K562 (cell line): ENCODE data around the gene STAM2. TPM values are rescaled to one million over a fixed set of nuclear protein-coding genes. Genes with fewer than 3 reads are reported as not detected.
A peak's percentile ranks its signal among the peaks of the same experiment; 100 is the strongest.

Source experiments
- ARHGAP35 ChIP-seq: fragments of 450-650 bp; IDR thresholded peaks from 2 replicates; pipeline ENCODE4 v1.6.1; 2018; ENCODE audit not compliant: partially characterized antibody
- ARID1B ChIP-seq: fragments of 450-650 bp; IDR thresholded peaks from 2 replicates; pipeline ENCODE4 v1.6.1; 2016; ENCODE audit warnings: antibody characterized with exemption, mild to moderate bottlenecking, inconsistent platforms
- BRD9 ChIP-seq: fragments of 450-650 bp; IDR thresholded peaks from 2 replicates; pipeline ENCODE4 v1.6.1; 2018; ENCODE audit warnings: low read depth; ENCODE audit not compliant: partially characterized antibody
- CREB1 ChIP-seq, 2 experiments: sonication (generic) in 1 of 2; formaldehyde crosslinking in 1 of 2; IDR thresholded peaks; 2 replicates each; pipeline versions ENCODE4 v1.6.1 to v1.8.0; 2012 to 2022; ENCODE audit warnings: inconsistent platforms in 1 of 2, mild to moderate bottlenecking in 1 of 2, missing genetic modification reagents in 1 of 2, moderate library complexity in 1 of 2
- ELF4 ChIP-seq: fragments of 450-650 bp; formaldehyde crosslinking; IDR thresholded peaks from 2 replicates; pipeline ENCODE4 v1.4.0; 2022; ENCODE audit warnings: missing genetic modification characterization
- HLTF ChIP-seq: fragments of 450-650 bp; IDR thresholded peaks from 2 replicates; pipeline ENCODE4 v1.6.1; 2016
- JUN ChIP-seq, 2 experiments: sonication (generic) in 1 of 2; formaldehyde crosslinking in 1 of 2; IDR thresholded peaks; 2 replicates each; pipeline versions ENCODE4 v1.6.1 to v1.8.0; 2012 to 2022; ENCODE audit warnings: borderline replicate concordance in 2 of 2, mild to moderate bottlenecking in 2 of 2, improper control_type of control experiment in 1 of 2, low read depth in 1 of 2, low read length in 1 of 2, missing genetic modification reagents in 1 of 2
- L3MBTL2 ChIP-seq: fragments of 450-650 bp; IDR thresholded peaks from 2 replicates; pipeline ENCODE4 v1.6.1; 2016; ENCODE audit warnings: mild to moderate bottlenecking, moderate library complexity
- RFX1 ChIP-seq: fragments of 450-650 bp; IDR thresholded peaks from 2 replicates; pipeline ENCODE4 v1.6.1; 2016; ENCODE audit warnings: mild to moderate bottlenecking, moderate library complexity
- SMAD1 ChIP-seq: fragments of 150-350 bp; IDR thresholded peaks from 2 replicates; pipeline ENCODE4 v1.6.1; 2014; ENCODE audit warnings: low read length, low read depth; ENCODE audit not compliant: partially characterized antibody
- SMARCC2 ChIP-seq: fragments of 450-650 bp; IDR thresholded peaks from 2 replicates; pipeline ENCODE4 v1.6.1; 2017; ENCODE audit warnings: antibody characterized with exemption, moderate library complexity, mild to moderate bottlenecking, low read depth
- SREBF2 ChIP-seq: sonication (generic); formaldehyde crosslinking; IDR thresholded peaks from 2 replicates; pipeline ENCODE4 v1.4.0; 2020; ENCODE audit warnings: mild to moderate bottlenecking, missing genetic modification reagents
- TAF1 ChIP-seq: IDR thresholded peaks from 2 replicates; pipeline ENCODE4 v1.6.1; 2011; ENCODE audit warnings: mild to moderate bottlenecking, low read length, moderate library complexity; ENCODE audit not compliant: insufficient read depth, control insufficient read depth, severe bottlenecking; ENCODE audit errors: extremely low read depth
- XRCC5 ChIP-seq: fragments of 200-400 bp; formaldehyde crosslinking; IDR thresholded peaks from 2 replicates; pipeline ENCODE4 v1.6.1; 2017; ENCODE audit warnings: low read depth, mild to moderate bottlenecking, low read length
- ZEB2 ChIP-seq: fragments of 450-650 bp; IDR thresholded peaks from 2 replicates; pipeline ENCODE4 v1.6.1; 2016
- polyA plus RNA-seq, 8 experiments: library from polyadenylated mRNA; depleted of rRNA in 4 of 8; stranded (reverse) in 5 of 8; unstranded in 3 of 8; fragments of >200 nt; fragmentation: Nextera tagmentation in 2 of 8; fragmentation: Illumina TruSeq in 1 of 8; extraction: Ambion mirVana in 2 of 8; extraction: Trizol in 1 of 8; gene quantifications; 2 replicates each; pipeline versions ENCODE4 v1.2.1 to v1.2.3, GENCODE V29; 2011 to 2014; ENCODE audit warnings: inconsistent platforms in 1 of 8, missing spikeins in 1 of 8
- total RNA-seq, 7 experiments: library from RNA; depleted of rRNA in 6 of 7; stranded (reverse); fragments of >200 nt in 6 of 7; fragmentation: Illumina TruSeq in 2 of 7; extraction: Trizol in 2 of 7; gene quantifications; 2 replicates each; pipeline versions ENCODE4 v1.2.1 to v1.2.3, GENCODE V29; 2011 to 2021; ENCODE audit warnings: low replicate concordance in 1 of 7
- TF ChIP-seq, protein P1 (sequence below): sonication (generic); formaldehyde crosslinking; IDR thresholded peaks from 2 replicates; pipeline ENCODE4 v1.8.0; 2023; ENCODE audit warnings: mild to moderate bottlenecking, missing genetic modification reagents
- TF ChIP-seq, protein P2 (sequence below): fragments of 250-450 bp; sonication (Bioruptor Pico); IDR thresholded peaks from 2 replicates; pipeline ENCODE4 v1.5.0; 2021; ENCODE audit warnings: mild to moderate bottlenecking, borderline replicate concordance
- TF ChIP-seq, protein P3 (sequence below): IDR thresholded peaks from 3 replicates; pipeline ENCODE4 v1.6.1; 2011; ENCODE audit warnings: borderline replicate concordance, mild to moderate bottlenecking; ENCODE audit not compliant: insufficient read length, insufficient read depth
- TF ChIP-seq, protein P4 (sequence below): fragments of 150-350 bp; conservative IDR thresholded peaks from 2 replicates; pipeline ENCODE4 v1.6.1; 2014; ENCODE audit warnings: low read length

STAM2 gene
- total and polyA plus RNA-seq, 9 of the 15 experiments (the other 6 are each of a cell fraction or from before 2014, with no cell fraction given) = 4.5 to 13.9 (median 8.7) TPM

DNA sequence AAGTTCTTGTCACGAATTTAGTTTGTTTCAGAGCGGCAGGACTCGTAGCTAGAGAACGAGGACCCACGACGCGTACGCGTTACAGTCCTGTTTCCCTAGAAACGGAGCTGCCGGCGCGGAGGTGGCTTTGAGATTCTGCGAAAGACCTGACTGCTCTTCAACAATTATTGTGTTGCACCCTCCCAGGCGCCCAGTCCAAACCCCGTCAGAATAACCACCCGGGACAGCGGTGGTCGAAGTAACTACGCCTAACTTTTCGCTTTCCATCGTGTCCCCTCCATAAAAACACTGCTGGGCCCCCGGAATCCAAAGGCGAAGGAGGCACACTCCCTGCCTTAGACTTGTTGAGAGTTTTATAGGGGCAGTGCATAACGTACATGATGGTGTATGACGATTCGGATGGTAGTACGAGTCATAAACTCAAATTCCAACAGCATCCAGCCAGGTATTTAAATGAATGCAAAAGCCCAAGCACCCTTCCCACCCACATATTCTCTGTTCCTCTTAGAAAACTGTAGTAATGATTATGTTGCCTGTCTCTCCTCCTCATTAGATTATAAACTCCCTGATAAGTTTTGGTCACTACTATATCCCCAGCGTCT is 651 bp upstream of the STAM2 start (continued):
- TF ChIP-seq, protein P1, sequence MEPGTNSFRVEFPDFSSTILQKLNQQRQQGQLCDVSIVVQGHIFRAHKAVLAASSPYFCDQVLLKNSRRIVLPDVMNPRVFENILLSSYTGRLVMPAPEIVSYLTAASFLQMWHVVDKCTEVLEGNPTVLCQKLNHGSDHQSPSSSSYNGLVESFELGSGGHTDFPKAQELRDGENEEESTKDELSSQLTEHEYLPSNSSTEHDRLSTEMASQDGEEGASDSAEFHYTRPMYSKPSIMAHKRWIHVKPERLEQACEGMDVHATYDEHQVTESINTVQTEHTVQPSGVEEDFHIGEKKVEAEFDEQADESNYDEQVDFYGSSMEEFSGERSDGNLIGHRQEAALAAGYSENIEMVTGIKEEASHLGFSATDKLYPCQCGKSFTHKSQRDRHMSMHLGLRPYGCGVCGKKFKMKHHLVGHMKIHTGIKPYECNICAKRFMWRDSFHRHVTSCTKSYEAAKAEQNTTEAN (CRISPR knock-in tag) = peak; percentile 14; the same call in 1 of the 2 replicates
- no peak for TF ChIP-seq SMARCC2
- no peak for TF ChIP-seq CREB1 (IDR thresholded peaks at IDR 0.05)
- peak; percentile 5; the same call in 1 of the 2 replicates for TF ChIP-seq CREB1 (CRISPR knock-in tag; IDR thresholded peaks at IDR 0.05)
- TF ChIP-seq ARID1B = no peak
- peak; percentile 46 for TF ChIP-seq RFX1
- no peak for TF ChIP-seq XRCC5
- 0 out of 2 replicates have a peak, but pooled peaks have one; percentile 73 for TF ChIP-seq HLTF
- no peak for TF ChIP-seq ARHGAP35
- TF ChIP-seq, protein P2, sequence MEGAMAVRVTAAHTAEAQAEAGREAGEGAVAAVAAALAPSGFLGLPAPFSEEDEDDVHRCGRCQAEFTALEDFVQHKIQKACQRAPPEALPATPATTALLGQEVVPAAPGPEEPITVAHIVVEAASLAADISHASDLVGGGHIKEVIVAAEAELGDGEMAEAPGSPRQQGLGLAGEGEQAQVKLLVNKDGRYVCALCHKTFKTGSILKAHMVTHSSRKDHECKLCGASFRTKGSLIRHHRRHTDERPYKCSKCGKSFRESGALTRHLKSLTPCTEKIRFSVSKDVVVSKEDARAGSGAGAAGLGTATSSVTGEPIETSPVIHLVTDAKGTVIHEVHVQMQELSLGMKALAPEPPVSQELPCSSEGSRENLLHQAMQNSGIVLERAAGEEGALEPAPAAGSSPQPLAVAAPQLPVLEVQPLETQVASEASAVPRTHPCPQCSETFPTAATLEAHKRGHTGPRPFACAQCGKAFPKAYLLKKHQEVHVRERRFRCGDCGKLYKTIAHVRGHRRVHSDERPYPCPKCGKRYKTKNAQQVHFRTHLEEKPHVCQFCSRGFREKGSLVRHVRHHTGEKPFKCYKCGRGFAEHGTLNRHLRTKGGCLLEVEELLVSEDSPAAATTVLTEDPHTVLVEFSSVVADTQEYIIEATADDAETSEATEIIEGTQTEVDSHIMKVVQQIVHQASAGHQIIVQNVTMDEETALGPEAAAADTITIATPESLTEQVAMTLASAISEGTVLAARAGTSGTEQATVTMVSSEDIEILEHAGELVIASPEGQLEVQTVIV = no peak
- TF ChIP-seq, protein P3, sequence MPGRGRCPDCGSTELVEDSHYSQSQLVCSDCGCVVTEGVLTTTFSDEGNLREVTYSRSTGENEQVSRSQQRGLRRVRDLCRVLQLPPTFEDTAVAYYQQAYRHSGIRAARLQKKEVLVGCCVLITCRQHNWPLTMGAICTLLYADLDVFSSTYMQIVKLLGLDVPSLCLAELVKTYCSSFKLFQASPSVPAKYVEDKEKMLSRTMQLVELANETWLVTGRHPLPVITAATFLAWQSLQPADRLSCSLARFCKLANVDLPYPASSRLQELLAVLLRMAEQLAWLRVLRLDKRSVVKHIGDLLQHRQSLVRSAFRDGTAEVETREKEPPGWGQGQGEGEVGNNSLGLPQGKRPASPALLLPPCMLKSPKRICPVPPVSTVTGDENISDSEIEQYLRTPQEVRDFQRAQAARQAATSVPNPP = no peak
- peak; percentile 15; the same call in 1 of the 2 replicates for TF ChIP-seq ZEB2
- no peak for TF ChIP-seq SMAD1
- TF ChIP-seq, protein P4, sequence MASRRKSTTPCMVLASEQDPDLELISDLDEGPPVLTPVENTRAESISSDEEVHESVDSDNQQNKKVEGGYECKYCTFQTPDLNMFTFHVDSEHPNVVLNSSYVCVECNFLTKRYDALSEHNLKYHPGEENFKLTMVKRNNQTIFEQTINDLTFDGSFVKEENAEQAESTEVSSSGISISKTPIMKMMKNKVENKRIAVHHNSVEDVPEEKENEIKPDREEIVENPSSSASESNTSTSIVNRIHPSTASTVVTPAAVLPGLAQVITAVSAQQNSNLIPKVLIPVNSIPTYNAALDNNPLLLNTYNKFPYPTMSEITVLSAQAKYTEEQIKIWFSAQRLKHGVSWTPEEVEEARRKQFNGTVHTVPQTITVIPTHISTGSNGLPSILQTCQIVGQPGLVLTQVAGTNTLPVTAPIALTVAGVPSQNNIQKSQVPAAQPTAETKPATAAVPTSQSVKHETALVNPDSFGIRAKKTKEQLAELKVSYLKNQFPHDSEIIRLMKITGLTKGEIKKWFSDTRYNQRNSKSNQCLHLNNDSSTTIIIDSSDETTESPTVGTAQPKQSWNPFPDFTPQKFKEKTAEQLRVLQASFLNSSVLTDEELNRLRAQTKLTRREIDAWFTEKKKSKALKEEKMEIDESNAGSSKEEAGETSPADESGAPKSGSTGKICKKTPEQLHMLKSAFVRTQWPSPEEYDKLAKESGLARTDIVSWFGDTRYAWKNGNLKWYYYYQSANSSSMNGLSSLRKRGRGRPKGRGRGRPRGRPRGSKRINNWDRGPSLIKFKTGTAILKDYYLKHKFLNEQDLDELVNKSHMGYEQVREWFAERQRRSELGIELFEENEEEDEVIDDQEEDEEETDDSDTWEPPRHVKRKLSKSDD = 0 out of 2 replicates have a peak, but pooled peaks have one; percentile 13
- TF ChIP-seq SREBF2 (CRISPR knock-in tag) = 0 out of 2 replicates have a peak, but pooled peaks have one; percentile 16
- TF ChIP-seq BRD9 = peak; percentile 85
- no peak for TF ChIP-seq ELF4 (CRISPR knock-in tag)
- TF ChIP-seq TAF1 = no peak
- TF ChIP-seq JUN (IDR thresholded peaks at IDR 0.05; ENCODE audit: borderline replicate concordance, low read depth, low read length) = no peak
- TF ChIP-seq JUN (CRISPR knock-in tag; IDR thresholded peaks at IDR 0.05; ENCODE audit: borderline replicate concordance) = peak; percentile 65; the same call in 1 of the 2 replicates
- TF ChIP-seq L3MBTL2 = 0 out of 2 replicates have a peak, but pooled peaks have one; percentile 32
